SH-SY5Y (cell line): ENCODE measurements around the gene SYT7.

Experiments used
- GATA2 ChIP-seq: IDR thresholded peaks from 2 replicates; pipeline ENCODE4 v1.6.1; 2011; ENCODE audit warnings: mild to moderate bottlenecking, low read depth, low read length
- GATA3 ChIP-seq: IDR thresholded peaks from 2 replicates; pipeline ENCODE4 v1.6.1; 2011; ENCODE audit warnings: low read depth, mild to moderate bottlenecking, low read length, moderate library complexity

- no peak for TF ChIP-seq GATA3
- TF ChIP-seq GATA2, result no peak
Measured at GRCh38 chr11:61510974-61511373, 69.9 kb downstream of the SYT7 start.
